T1000 (cell line): ENCODE data around the gene CNTN6.

Experiments used
- DNase-seq: peaks from one replicate; lab custom pipeline; 2025; ENCODE audit warnings: mixed read lengths; lab: John Stamatoyannopoulos, UW

The CNTN6 gene

GRCh38 chr3:1423566-1424089, 330.8 kb downstream of the CNTN6 start:
- DNase-seq: no peak

DNA sequence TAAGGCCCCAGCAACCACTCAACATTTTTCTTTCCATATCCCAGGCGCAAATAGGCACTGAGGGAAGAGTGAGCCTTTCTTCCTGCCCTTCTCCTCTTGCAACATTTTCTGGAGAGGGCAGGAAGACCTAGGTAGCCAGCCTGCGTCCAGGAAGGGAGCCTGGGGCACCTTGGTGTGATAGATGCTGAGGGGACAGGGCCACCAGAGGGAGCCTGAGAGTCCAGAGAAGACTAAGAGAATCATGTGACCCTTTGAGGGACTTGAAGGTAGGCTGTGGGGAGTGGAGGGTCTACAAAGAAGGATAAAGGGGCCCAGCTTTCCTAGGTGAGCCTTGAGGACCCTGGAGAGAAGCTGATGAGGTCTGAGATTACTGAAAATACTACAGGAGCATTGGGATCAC, 346.6 kb downstream of the CNTN6 start:
- no peak for DNase-seq

- no peak for DNase-seq
These were observed 349.4 kb downstream of the CNTN6 start for GRCh38 chr3:1442271-1442670.

- no peak for DNase-seq
These were observed 351.4 kb downstream of the CNTN6 start for GRCh38 chr3:1444195-1444594.

- no peak for DNase-seq
These were observed 353.7 kb downstream of the CNTN6 start for GRCh38 chr3:1446531-1446930.

GRCh38 chr3:1447452-1447851, 354.6 kb downstream of the CNTN6 start:
- DNase-seq: no peak

DNA sequence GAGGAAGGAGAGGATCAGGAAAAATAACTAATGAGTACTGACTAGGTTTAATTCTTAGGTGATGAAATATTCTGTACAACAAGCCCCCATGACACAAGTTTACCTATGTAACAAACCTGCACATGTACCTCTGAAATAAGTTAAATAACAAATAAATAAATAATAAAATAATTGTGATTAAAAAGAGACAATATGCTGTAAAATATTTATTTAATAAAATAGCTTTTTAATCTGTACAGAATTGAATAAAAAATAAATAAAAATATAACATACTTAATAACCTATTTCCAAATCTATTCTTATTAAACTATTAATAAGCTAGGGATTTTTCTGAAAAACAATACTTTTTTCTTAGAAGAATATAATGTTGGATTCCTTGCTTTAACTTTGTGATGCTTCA, 355.6 kb downstream of the CNTN6 start:
- DNase-seq: no peak
